ENCODE results near the gene RGS5. TPM values are rescaled to one million over a fixed set of nuclear protein-coding genes. Genes with fewer than 3 reads are reported as not detected.

The RGS5 gene
- total RNA-seq, 1 experiment from 2014 or later, result 4.6 TPM

- H3K9ac ChIP-seq (ENCODE audit: low read length), result no peak overlapping the region
- no TSS peak for BruUV-seq (replicated peaks)
- ATAC-seq, result no peak
- DNase-seq (ENCODE audit: low read depth, low spot score), result no peak
- ChIA-PET CTCF (no interaction called here), POLR2A (no interaction called here), RAD21 (ENCODE audit: low non-redundant PET in 1 of 2, low total read pairs in 2 of 2, uncharacterized antibody in 2 of 2, unreplicated experiment in 2 of 2) (no interaction called here)
- H2AFZ ChIP-seq (ENCODE audit: low read depth, low read length, poor library complexity, severe bottlenecking), result no peak overlapping the region
- intact Hi-C loops (cut with micrococcal nuclease), result no loop called here
- H3K4me1 ChIP-seq (ENCODE audit: control insufficient read depth in 1 of 2, insufficient read depth in 2 of 2, low read length in 2 of 2), result no peaks in the 10 kb centered on the region
- no peaks in the 10 kb centered on the region for H3K79me2 ChIP-seq (ENCODE audit: insufficient read depth, low read length)
- H3K27me3 ChIP-seq (ENCODE audit: insufficient read depth, low read length), result no peaks in the 10 kb centered on the region
- no peak overlapping the region for H3K4me2 ChIP-seq (ENCODE audit: low read length)
- no peaks in the 10 kb centered on the region for H3K9me3 ChIP-seq (ENCODE audit: control insufficient read depth in 1 of 2, insufficient read depth in 1 of 2, low read depth in 1 of 2, low read length in 2 of 2)
- no peaks in the 10 kb centered on the region for H3K36me3 ChIP-seq (ENCODE audit: control insufficient read depth in 1 of 2, insufficient read depth in 2 of 2, low read length in 2 of 2)
- H3K27ac ChIP-seq (ENCODE audit: low read depth, low read length), result no peak overlapping the region
- H3K9me2 ChIP-seq (ENCODE audit: insufficient read depth), result no peaks in the 10 kb centered on the region
- H3K4me3 ChIP-seq (replicated peaks in 1 of 2; ENCODE audit: low read depth in 1 of 2, low read length in 2 of 2), result no peak overlapping the region
- no peaks in the 10 kb centered on the region for H4K20me1 ChIP-seq (ENCODE audit: insufficient read depth)
- no peak for TF ChIP-seq EGR1 (IDR thresholded peaks at IDR 0.05; ENCODE audit: low read depth)
- TF ChIP-seq TCF7L2 (IDR thresholded peaks at IDR 0.05; ENCODE audit: borderline replicate concordance, extremely low read depth, insufficient read depth, insufficient read length), result no peak
- TF ChIP-seq SIN3A (IDR thresholded peaks at IDR 0.05; ENCODE audit: low read depth), result no peak
- TF ChIP-seq JUND (IDR thresholded peaks at IDR 0.05), result no peak
- TF ChIP-seq CTCF (IDR thresholded peaks at IDR 0.05 in 2 of 3, conservative IDR thresholded peaks at IDR 0.05 in 1 of 3; ENCODE audit: borderline replicate concordance in 1 of 3, insufficient read depth in 1 of 3, low read depth in 2 of 3, low read length in 2 of 3), result no peak
- TF ChIP-seq POLR2A (IDR thresholded peaks at IDR 0.05; ENCODE audit: borderline replicate concordance, extremely low read depth, insufficient read depth, insufficient read length), result no peak
- TF ChIP-seq ATF3 (IDR thresholded peaks at IDR 0.05), result no peak
- TF ChIP-seq FOSL1 (IDR thresholded peaks at IDR 0.05; ENCODE audit: low read depth), result no peak
- TF ChIP-seq ZBTB33 (IDR thresholded peaks at IDR 0.05; ENCODE audit: extremely low read depth, insufficient replicate concordance, low read length), result no peak
- no peak for TF ChIP-seq CEBPB (IDR thresholded peaks at IDR 0.05; ENCODE audit: low read depth)
- no peak for TF ChIP-seq SRF (IDR thresholded peaks at IDR 0.05; ENCODE audit: low read depth)
These were observed 96.2 kb downstream of the RGS5 start for GRCh38 chr1:163106364-163106987.

Data from HCT116 (cell line).